Measurements from ENCODE around the gene TSPAN3. TPM values are rescaled to one million over a fixed set of nuclear protein-coding genes. Genes with fewer than 3 reads are reported as not detected.

The TSPAN3 gene
- total RNA-seq, 6 experiments from 2014 or later: 35.6 to 103 (median 63.2) TPM

- H3K9me3 ChIP-seq: no peaks in the 10 kb centered on the region
- no peak overlapping the region for H3K4me3 ChIP-seq
- intact Hi-C loops (cut with DNase I): loop anchor here in 1 of 2 donors (10.0 kb wide), 1 partner anchor 516 kb away; no protein-coding TSS in a partner anchor
- no peak overlapping the region for H3K27ac ChIP-seq
- no peaks in the 10 kb centered on the region for H3K4me1 ChIP-seq
- H3K36me3 ChIP-seq: no peaks in the 10 kb centered on the region
- H3K27me3 ChIP-seq: no peaks in the 10 kb centered on the region
- DNase-seq (peak; percentile 14 to 45 (median 38)), ATAC-seq (no peak)
- WGBS (ENCODE audit: insufficient coverage, low coverage, low lambda C conversion rate, missing lambda C conversion rate): 29% methylated on average over 4 of the region's 22 CpGs
- TF ChIP-seq POLR2A (IDR thresholded peaks at IDR 0.05): no peak
- TF ChIP-seq, protein P1, sequence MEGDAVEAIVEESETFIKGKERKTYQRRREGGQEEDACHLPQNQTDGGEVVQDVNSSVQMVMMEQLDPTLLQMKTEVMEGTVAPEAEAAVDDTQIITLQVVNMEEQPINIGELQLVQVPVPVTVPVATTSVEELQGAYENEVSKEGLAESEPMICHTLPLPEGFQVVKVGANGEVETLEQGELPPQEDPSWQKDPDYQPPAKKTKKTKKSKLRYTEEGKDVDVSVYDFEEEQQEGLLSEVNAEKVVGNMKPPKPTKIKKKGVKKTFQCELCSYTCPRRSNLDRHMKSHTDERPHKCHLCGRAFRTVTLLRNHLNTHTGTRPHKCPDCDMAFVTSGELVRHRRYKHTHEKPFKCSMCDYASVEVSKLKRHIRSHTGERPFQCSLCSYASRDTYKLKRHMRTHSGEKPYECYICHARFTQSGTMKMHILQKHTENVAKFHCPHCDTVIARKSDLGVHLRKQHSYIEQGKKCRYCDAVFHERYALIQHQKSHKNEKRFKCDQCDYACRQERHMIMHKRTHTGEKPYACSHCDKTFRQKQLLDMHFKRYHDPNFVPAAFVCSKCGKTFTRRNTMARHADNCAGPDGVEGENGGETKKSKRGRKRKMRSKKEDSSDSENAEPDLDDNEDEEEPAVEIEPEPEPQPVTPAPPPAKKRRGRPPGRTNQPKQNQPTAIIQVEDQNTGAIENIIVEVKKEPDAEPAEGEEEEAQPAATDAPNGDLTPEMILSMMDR (IDR thresholded peaks at IDR 0.05): no peak
These were observed 42.3 kb downstream of the TSPAN3 start for GRCh38 chr15:77028451-77029165.

GRCh38 chr15:77027697-77028450 lies 43.0 kb downstream of the TSPAN3 start:
- H3K4me1 ChIP-seq: no peaks in the 10 kb centered on the region
- intact Hi-C loops (cut with DNase I): loop anchor here in 1 of 2 donors (10.0 kb wide), 1 partner anchor 517 kb away; no protein-coding TSS in a partner anchor
- no peak overlapping the region for H3K27ac ChIP-seq
- no peaks in the 10 kb centered on the region for H3K27me3 ChIP-seq
- H3K36me3 ChIP-seq: no peaks in the 10 kb centered on the region
- no peak overlapping the region for H3K4me3 ChIP-seq
- DNase-seq (peak; percentile 16 to 48 (median 45)), ATAC-seq (peak in 2 of 4 donors; percentile 8 to 10)
- TF ChIP-seq POLR2A (IDR thresholded peaks at IDR 0.05): no peak
- TF ChIP-seq, protein P1 (IDR thresholded peaks at IDR 0.05): no peak
- H3K9me3 ChIP-seq: no peaks in the 10 kb centered on the region
- WGBS (ENCODE audit: insufficient coverage, low coverage, low lambda C conversion rate, missing lambda C conversion rate): 63% methylated on average over 7 of the region's 45 CpGs

GRCh38 chr15:77027111-77027696 lies 43.7 kb downstream of the TSPAN3 start:
- Histone ChIP-seq H3K4me1 (no peaks in the 10 kb centered on the region), H3K27me3 (no peaks in the 10 kb centered on the region), H3K27ac (no peak overlapping the region), H3K36me3 (no peaks in the 10 kb centered on the region), H3K9me3 (no peaks in the 10 kb centered on the region), H3K4me3 (no peak overlapping the region)
- WGBS (ENCODE audit: insufficient coverage, low coverage, low lambda C conversion rate, missing lambda C conversion rate): 90% methylated on average over 2 of the region's 12 CpGs
- DNase-seq (peak in 2 of 3 donors; percentile 11 to 44), ATAC-seq (no peak)
- TF ChIP-seq POLR2A (IDR thresholded peaks at IDR 0.05): no peak
- TF ChIP-seq, protein P1 (IDR thresholded peaks at IDR 0.05): no peak
- intact Hi-C loops (cut with DNase I): loop anchor here in 1 of 2 donors (10.0 kb wide), 1 partner anchor 518 kb away; no protein-coding TSS in a partner anchor

GRCh38 chr15:77026501-77027110 lies 44.3 kb downstream of the TSPAN3 start:
- Histone ChIP-seq H3K9me3 (no peaks in the 10 kb centered on the region), H3K36me3 (no peaks in the 10 kb centered on the region), H3K4me3 (no peak overlapping the region), H3K27ac (no peak overlapping the region), H3K27me3 (no peaks in the 10 kb centered on the region), H3K4me1 (no peaks in the 10 kb centered on the region)
- TF ChIP-seq POLR2A (IDR thresholded peaks at IDR 0.05): no peak
- TF ChIP-seq, protein P1 (IDR thresholded peaks at IDR 0.05): no peak
- intact Hi-C loops (cut with DNase I): loop anchor here in 1 of 2 donors (10.0 kb wide), 1 partner anchor 518 kb away; no protein-coding TSS in a partner anchor
- DNase-seq (peak; percentile 14 to 42 (median 27)), ATAC-seq (no peak)
- WGBS (ENCODE audit: insufficient coverage, low coverage, low lambda C conversion rate, missing lambda C conversion rate): no CpG with 5 or more reads among the region's 12 CpGs
